OCI-LY7 (cell line): ENCODE measurements around the gene PANK3.

Source experiments
- EZH2phosphoT487 ChIP-seq: fragments of 200-600 bp; sonication (generic); IDR thresholded peaks from 2 replicates; pipeline ENCODE4 v1.6.1; 2018; ENCODE audit warnings: low read depth, borderline replicate concordance, mild to moderate bottlenecking, mixed run types, antibody characterized with exemption, low read length, moderate library complexity, mixed read lengths
- TF ChIP-seq, protein P1 (sequence below): fragments of 200-600 bp; sonication (generic); conservative IDR thresholded peaks from 2 replicates; pipeline ENCODE4 v1.5.1; 2014; ENCODE audit warnings: mild to moderate bottlenecking, antibody characterized with exemption, low read length, moderate library complexity, mixed read lengths

DNA sequence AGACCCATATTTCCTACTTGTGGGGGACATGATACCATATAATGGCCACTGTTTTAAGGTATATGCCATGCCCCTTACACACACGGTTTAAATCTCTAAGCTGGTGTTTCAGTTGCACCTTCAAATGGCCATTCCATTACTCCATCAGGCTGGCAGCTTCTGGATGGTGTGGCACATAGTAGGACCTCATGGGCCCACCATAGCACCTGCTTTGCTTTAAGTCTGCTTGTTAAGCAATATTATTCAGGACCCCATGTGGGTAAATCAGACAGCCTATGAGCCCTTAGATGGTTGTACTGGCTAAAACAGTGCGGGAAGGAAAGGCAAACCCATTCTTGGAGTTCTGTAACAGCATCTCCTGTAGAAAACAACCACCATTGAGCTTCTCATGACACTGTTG is 27.4 kb upstream of the PANK3 start:
- TF ChIP-seq, protein P1, sequence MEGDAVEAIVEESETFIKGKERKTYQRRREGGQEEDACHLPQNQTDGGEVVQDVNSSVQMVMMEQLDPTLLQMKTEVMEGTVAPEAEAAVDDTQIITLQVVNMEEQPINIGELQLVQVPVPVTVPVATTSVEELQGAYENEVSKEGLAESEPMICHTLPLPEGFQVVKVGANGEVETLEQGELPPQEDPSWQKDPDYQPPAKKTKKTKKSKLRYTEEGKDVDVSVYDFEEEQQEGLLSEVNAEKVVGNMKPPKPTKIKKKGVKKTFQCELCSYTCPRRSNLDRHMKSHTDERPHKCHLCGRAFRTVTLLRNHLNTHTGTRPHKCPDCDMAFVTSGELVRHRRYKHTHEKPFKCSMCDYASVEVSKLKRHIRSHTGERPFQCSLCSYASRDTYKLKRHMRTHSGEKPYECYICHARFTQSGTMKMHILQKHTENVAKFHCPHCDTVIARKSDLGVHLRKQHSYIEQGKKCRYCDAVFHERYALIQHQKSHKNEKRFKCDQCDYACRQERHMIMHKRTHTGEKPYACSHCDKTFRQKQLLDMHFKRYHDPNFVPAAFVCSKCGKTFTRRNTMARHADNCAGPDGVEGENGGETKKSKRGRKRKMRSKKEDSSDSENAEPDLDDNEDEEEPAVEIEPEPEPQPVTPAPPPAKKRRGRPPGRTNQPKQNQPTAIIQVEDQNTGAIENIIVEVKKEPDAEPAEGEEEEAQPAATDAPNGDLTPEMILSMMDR: no peak
- no peak for TF ChIP-seq EZH2phosphoT487
